Measurements from ENCODE around the gene PTPRK. TPM values are rescaled to one million over a fixed set of nuclear protein-coding genes. Genes with fewer than 3 reads are reported as not detected.

The PTPRK gene
- total RNA-seq, 1 experiment from 2014 or later = 94.4 TPM

- ChIA-PET POLR2A (no interaction called here), CTCF (no interaction called here)
- Mint-ChIP-seq H3K4me1 (ENCODE audit: low read depth, unreplicated experiment) (no peaks in the 10 kb centered on the region), H3K27ac (ENCODE audit: unreplicated experiment) (no peak overlapping the region), H3K27me3 (ENCODE audit: insufficient read depth, unreplicated experiment) (no peaks in the 10 kb centered on the region), H3K4me3 (ENCODE audit: unreplicated experiment) (no peak overlapping the region), H3K36me3 (ENCODE audit: insufficient read depth, unreplicated experiment) (peaks cover 5% of the 10 kb centered on the region), H3K9me3 (ENCODE audit: unreplicated experiment) (no peaks in the 10 kb centered on the region)
- Histone ChIP-seq H3K9me3 (no peaks in the 10 kb centered on the region), H3K4me1 (no peaks in the 10 kb centered on the region), H3K36me3 (ENCODE audit: control insufficient read depth, insufficient read depth, low read length) (no peaks in the 10 kb centered on the region; the same call in 1 of the 2 replicates), H3K4me3 (ENCODE audit: low read depth, low read length) (no peak overlapping the region), H3K27me3 (replicated peaks; ENCODE audit: control insufficient read depth, insufficient read depth, low read length) (no peaks in the 10 kb centered on the region)
- intact Hi-C loops (cut with micrococcal nuclease; ENCODE audit: unreplicated experiment) = no loop called here
- BruUV-seq (replicated peaks) = no TSS peak
- DNase-seq = no peak
- TF ChIP-seq, protein P1, sequence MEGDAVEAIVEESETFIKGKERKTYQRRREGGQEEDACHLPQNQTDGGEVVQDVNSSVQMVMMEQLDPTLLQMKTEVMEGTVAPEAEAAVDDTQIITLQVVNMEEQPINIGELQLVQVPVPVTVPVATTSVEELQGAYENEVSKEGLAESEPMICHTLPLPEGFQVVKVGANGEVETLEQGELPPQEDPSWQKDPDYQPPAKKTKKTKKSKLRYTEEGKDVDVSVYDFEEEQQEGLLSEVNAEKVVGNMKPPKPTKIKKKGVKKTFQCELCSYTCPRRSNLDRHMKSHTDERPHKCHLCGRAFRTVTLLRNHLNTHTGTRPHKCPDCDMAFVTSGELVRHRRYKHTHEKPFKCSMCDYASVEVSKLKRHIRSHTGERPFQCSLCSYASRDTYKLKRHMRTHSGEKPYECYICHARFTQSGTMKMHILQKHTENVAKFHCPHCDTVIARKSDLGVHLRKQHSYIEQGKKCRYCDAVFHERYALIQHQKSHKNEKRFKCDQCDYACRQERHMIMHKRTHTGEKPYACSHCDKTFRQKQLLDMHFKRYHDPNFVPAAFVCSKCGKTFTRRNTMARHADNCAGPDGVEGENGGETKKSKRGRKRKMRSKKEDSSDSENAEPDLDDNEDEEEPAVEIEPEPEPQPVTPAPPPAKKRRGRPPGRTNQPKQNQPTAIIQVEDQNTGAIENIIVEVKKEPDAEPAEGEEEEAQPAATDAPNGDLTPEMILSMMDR (IDR thresholded peaks at IDR 0.05; ENCODE audit: insufficient read depth in 1 of 2, low read depth in 1 of 2, low read length in 1 of 2, severe bottlenecking in 1 of 2, unreplicated experiment in 1 of 2) = no peak
These were observed 494.9 kb downstream of the PTPRK start for GRCh38 chr6:128025478-128025877.

DNA sequence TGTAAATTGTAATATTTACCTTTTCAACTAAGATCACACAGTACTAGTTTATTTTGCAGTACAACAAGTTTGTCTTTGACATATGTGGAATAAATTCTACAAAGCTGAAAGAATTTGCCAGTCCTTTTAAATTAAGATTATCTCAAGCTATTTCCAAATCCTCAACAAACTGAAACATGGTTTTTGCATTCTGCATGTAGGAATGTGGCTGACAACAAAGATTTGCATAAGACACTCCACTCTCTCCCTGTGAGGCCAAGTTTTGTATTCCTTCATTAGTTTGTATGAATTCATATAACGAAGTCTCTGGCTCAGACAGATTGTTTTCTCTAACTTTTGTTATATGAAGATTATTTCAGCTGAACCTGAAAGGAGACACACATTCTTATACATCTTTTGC, 495.4 kb downstream of the PTPRK start:
- TF ChIP-seq, protein P1 (IDR thresholded peaks at IDR 0.05; ENCODE audit: insufficient read depth in 1 of 2, low read depth in 1 of 2, low read length in 1 of 2, severe bottlenecking in 1 of 2, unreplicated experiment in 1 of 2) = no peak
- no peak for DNase-seq
- Histone ChIP-seq H3K4me1 (no peaks in the 10 kb centered on the region), H3K36me3 (ENCODE audit: control insufficient read depth, insufficient read depth, low read length) (no peaks in the 10 kb centered on the region; the same call in 1 of the 2 replicates), H3K27me3 (replicated peaks; ENCODE audit: control insufficient read depth, insufficient read depth, low read length) (no peaks in the 10 kb centered on the region), H3K9me3 (no peaks in the 10 kb centered on the region), H3K4me3 (ENCODE audit: low read depth, low read length) (no peak overlapping the region)
- no TSS peak for BruUV-seq (replicated peaks)
- Mint-ChIP-seq H3K27me3 (ENCODE audit: insufficient read depth, unreplicated experiment) (no peaks in the 10 kb centered on the region), H3K4me3 (ENCODE audit: unreplicated experiment) (no peak overlapping the region), H3K36me3 (ENCODE audit: insufficient read depth, unreplicated experiment) (peaks cover 5% of the 10 kb centered on the region), H3K27ac (ENCODE audit: unreplicated experiment) (no peak overlapping the region), H3K4me1 (ENCODE audit: low read depth, unreplicated experiment) (no peaks in the 10 kb centered on the region), H3K9me3 (ENCODE audit: unreplicated experiment) (no peaks in the 10 kb centered on the region)
- ChIA-PET POLR2A (no interaction called here), CTCF (no interaction called here)
- intact Hi-C loops (cut with micrococcal nuclease; ENCODE audit: unreplicated experiment) = no loop called here

DNA sequence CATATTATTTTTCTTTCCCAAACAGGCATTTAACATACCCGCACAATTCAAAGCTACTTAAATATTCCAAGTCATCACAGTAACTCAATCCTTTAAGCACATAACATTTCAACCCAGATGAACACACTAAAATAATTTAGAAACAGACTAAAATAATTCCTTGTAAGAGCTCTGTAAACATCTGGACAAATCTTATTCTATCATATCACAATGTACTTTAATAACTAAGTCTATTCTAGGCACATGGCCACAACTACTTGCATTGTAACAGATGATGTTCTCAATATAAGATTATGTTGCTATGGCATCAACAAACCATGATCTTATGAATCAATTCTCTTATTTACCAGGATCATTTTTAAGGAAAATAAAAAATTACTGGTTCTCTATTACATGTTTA, 496.4 kb downstream of the PTPRK start:
- TF ChIP-seq, protein P1 (IDR thresholded peaks at IDR 0.05; ENCODE audit: insufficient read depth in 1 of 2, low read depth in 1 of 2, low read length in 1 of 2, severe bottlenecking in 1 of 2, unreplicated experiment in 1 of 2) = no peak
- Histone ChIP-seq H3K36me3 (ENCODE audit: control insufficient read depth, insufficient read depth, low read length) (no peaks in the 10 kb centered on the region; the same call in 1 of the 2 replicates), H3K4me1 (no peaks in the 10 kb centered on the region), H3K9me3 (no peaks in the 10 kb centered on the region), H3K27me3 (replicated peaks; ENCODE audit: control insufficient read depth, insufficient read depth, low read length) (no peaks in the 10 kb centered on the region), H3K4me3 (ENCODE audit: low read depth, low read length) (no peak overlapping the region)
- intact Hi-C loops (cut with micrococcal nuclease; ENCODE audit: unreplicated experiment) = no loop called here
- Mint-ChIP-seq H3K4me3 (ENCODE audit: unreplicated experiment) (no peak overlapping the region), H3K9me3 (ENCODE audit: unreplicated experiment) (no peaks in the 10 kb centered on the region), H3K36me3 (ENCODE audit: insufficient read depth, unreplicated experiment) (peaks cover 5% of the 10 kb centered on the region), H3K27ac (ENCODE audit: unreplicated experiment) (no peak overlapping the region), H3K27me3 (ENCODE audit: insufficient read depth, unreplicated experiment) (no peaks in the 10 kb centered on the region), H3K4me1 (ENCODE audit: low read depth, unreplicated experiment) (no peaks in the 10 kb centered on the region)
- CTCF ChIA-PET = no interaction called here
- BruUV-seq (replicated peaks) = no TSS peak
- POLR2A ChIA-PET = interaction anchor here (0.6 kb wide), 1 partner anchor 297 kb away, joined by 3 read pairs; no protein-coding TSS in a partner anchor
- DNase-seq = no peak

Measured in Caco-2 (cell line).